Activated naive CD4-positive, alpha-beta T cell treated with anti-CD3 and anti-CD28 coated beads for 36 hours (primary cell): ENCODE data around the gene EIF4E1B. TPM values are rescaled to one million over a fixed set of nuclear protein-coding genes. Genes with fewer than 3 reads are reported as not detected.
"Not testable (repeated sequence)": the region's sequence is repeated elsewhere in the genome, so short reads cannot be mapped to it uniquely, and the experiment has no call there.

Source experiments
- CTCF ChIA-PET: fragments of 350-600 bp; sonication (Branson Sonifier 250); formaldehyde crosslinking; loops from one replicate; lab custom pipeline; 2021; ENCODE audit warnings: antibody characterized with exemption; lab: Charles Lee
- DNase-seq: peaks from one replicate; pipeline ENCODE4 v3.0.0-alpha.2; 2020
- H3K27ac Mint-ChIP-seq: one replicate; pipeline ENCODE4 v1.8.0; 2021; ENCODE audit warnings: mild to moderate bottlenecking, mixed read lengths
- H3K27me3 Mint-ChIP-seq: one replicate; pipeline ENCODE4 v1.8.0; 2021; ENCODE audit warnings: low read depth, mixed read lengths
- H3K36me3 Mint-ChIP-seq: one replicate; pipeline ENCODE4 v1.8.0; 2021; ENCODE audit warnings: low read depth, mixed read lengths
- H3K4me1 Mint-ChIP-seq: one replicate; pipeline ENCODE4 v1.8.0; 2021; ENCODE audit warnings: low read depth, mixed read lengths
- H3K4me3 Mint-ChIP-seq: one replicate; pipeline ENCODE4 v1.8.0; 2021; ENCODE audit warnings: mild to moderate bottlenecking, moderate library complexity, mixed read lengths
- H3K9me3 Mint-ChIP-seq: one replicate; pipeline ENCODE4 v1.8.0; 2021; ENCODE audit warnings: mixed read lengths
- intact Hi-C: fragments of 100-400 bp; cut with micrococcal nuclease; formaldehyde crosslinking; loops from one replicate; pipeline ENCODE4 v1.15.1; 2023
- total RNA-seq, 2 experiments: library from RNA; stranded (reverse); gene quantifications; one replicate each; pipeline ENCODE4 v1.2.3, GENCODE V29; 2021

The EIF4E1B gene
- total RNA-seq, 2 experiments from 2014 or later: not detected

- CTCF ChIA-PET: interaction anchor here (1.1 to 2.6 kb wide), 7 partner anchors 8 to 178 kb away, joined by 3 to 9 read pairs (median 5); partner anchors contain the start of genes CLTB and FAF2
- no peaks in the 10 kb centered on the region for H3K27me3 Mint-ChIP-seq
- DNase-seq: no peak
- H3K9me3 Mint-ChIP-seq: no peaks in the 10 kb centered on the region
- no peaks in the 10 kb centered on the region for H3K36me3 Mint-ChIP-seq
- peaks cover 9% of the 10 kb centered on the region for H3K4me1 Mint-ChIP-seq
- intact Hi-C loops: no loop called here
- no peak overlapping the region for H3K4me3 Mint-ChIP-seq
- H3K27ac Mint-ChIP-seq: no peak overlapping the region
Observed at GRCh38 chr5:176595386-176595943, 35.0 kb upstream of the EIF4E1B start.

GRCh38 chr5:176596069-176596644, 34.3 kb upstream of the EIF4E1B start:
- intact Hi-C loops: no loop called here
- no peak for DNase-seq
- H3K9me3 Mint-ChIP-seq: no peaks in the 10 kb centered on the region
- H3K27ac Mint-ChIP-seq: peak overlapping the region; percentile 9
- H3K4me1 Mint-ChIP-seq: peaks cover 9% of the 10 kb centered on the region
- H3K4me3 Mint-ChIP-seq: peak overlapping the region; percentile 53
- CTCF ChIA-PET: interaction anchor here (1.1 to 2.6 kb wide), 10 partner anchors 9 to 181 kb away, joined by 3 to 9 read pairs (median 5); partner anchors contain the start of genes CLTB and FAF2
- no peaks in the 10 kb centered on the region for H3K36me3 Mint-ChIP-seq
- no peaks in the 10 kb centered on the region for H3K27me3 Mint-ChIP-seq

GRCh38 chr5:176596689-176597416, 33.6 kb upstream of the EIF4E1B start:
- CTCF ChIA-PET: interaction anchor here (1.1 to 2.6 kb wide), 10 partner anchors 10 to 181 kb away, joined by 3 to 9 read pairs (median 4); partner anchors contain the start of genes CLTB, EIF4E1B, FAF2 and SNCB
- H3K4me3 Mint-ChIP-seq: peak overlapping the region; percentile 59
- H3K27me3 Mint-ChIP-seq: no peaks in the 10 kb centered on the region
- no peaks in the 10 kb centered on the region for H3K36me3 Mint-ChIP-seq
- intact Hi-C loops: loop anchor here (1.0 kb wide), 2 partner anchors 50 to 181 kb away; partner anchors contain the start of genes CLTB and TSPAN17
- H3K27ac Mint-ChIP-seq: no peak overlapping the region
- peaks cover 9% of the 10 kb centered on the region for H3K4me1 Mint-ChIP-seq
- DNase-seq: peak; percentile 70
- H3K9me3 Mint-ChIP-seq: no peaks in the 10 kb centered on the region

GRCh38 chr5:176597417-176598389, 32.8 kb upstream of the EIF4E1B start:
- no peak overlapping the region for H3K27ac Mint-ChIP-seq
- H3K4me1 Mint-ChIP-seq: peaks cover 9% of the 10 kb centered on the region
- H3K36me3 Mint-ChIP-seq: no peaks in the 10 kb centered on the region
- no peaks in the 10 kb centered on the region for H3K9me3 Mint-ChIP-seq
- no peaks in the 10 kb centered on the region for H3K27me3 Mint-ChIP-seq
- peak; percentile 30 for DNase-seq
- peak overlapping the region; percentile 26 for H3K4me3 Mint-ChIP-seq
- intact Hi-C loops: loop anchor here (1.0 kb wide), 2 partner anchors 50 to 181 kb away; partner anchors contain the start of genes CLTB and TSPAN17
- CTCF ChIA-PET: interaction anchor here (0.6 to 2.6 kb wide), 7 partner anchors 20 to 267 kb away, joined by 3 to 9 read pairs (median 4); partner anchors contain the start of genes CLTB, EIF4E1B and SNCB

- H3K36me3 Mint-ChIP-seq, intact Hi-C loops, H3K4me1 Mint-ChIP-seq, H3K27me3 Mint-ChIP-seq, DNase-seq, H3K9me3 Mint-ChIP-seq, H3K27ac Mint-ChIP-seq, H3K4me3 Mint-ChIP-seq: not testable (repeated sequence)
- CTCF ChIA-PET: interaction anchor here (0.9 to 1.7 kb wide), 2 partner anchors 26 to 704 kb away, joined by 3 read pairs; partner anchors contain the start of genes PRELID1 and RAB24
Observed at GRCh38 chr5:176599749-176600430, 30.6 kb upstream of the EIF4E1B start.

- intact Hi-C loops: no loop called here
- CTCF ChIA-PET: no interaction called here
- H3K36me3 Mint-ChIP-seq: no peaks in the 10 kb centered on the region
Observed at GRCh38 chr5:176601901-176602482, 28.5 kb upstream of the EIF4E1B start.

GRCh38 chr5:176603091-176603490, 27.4 kb upstream of the EIF4E1B start:
- intact Hi-C loops: no loop called here
- no peaks in the 10 kb centered on the region for H3K27me3 Mint-ChIP-seq
- CTCF ChIA-PET: no interaction called here
- no peaks in the 10 kb centered on the region for H3K9me3 Mint-ChIP-seq
- DNase-seq: no peak
- H3K27ac Mint-ChIP-seq: no peak overlapping the region
- H3K4me3 Mint-ChIP-seq: no peak overlapping the region
- peaks cover 3% of the 10 kb centered on the region for H3K4me1 Mint-ChIP-seq
- no peaks in the 10 kb centered on the region for H3K36me3 Mint-ChIP-seq

More at GRCh38 chr5:176601901-176602482, 28.5 kb upstream of the EIF4E1B start:
- Mint-ChIP-seq H3K9me3 (no peaks in the 10 kb centered on the region), H3K4me1 (peaks cover 3% of the 10 kb centered on the region), H3K4me3 (no peak overlapping the region), H3K27me3 (no peaks in the 10 kb centered on the region), H3K27ac (no peak overlapping the region)
- no peak for DNase-seq

- peaks cover 7% of the 10 kb centered on the region for H3K4me1 Mint-ChIP-seq
- intact Hi-C loops: no loop called here
- no peaks in the 10 kb centered on the region for H3K36me3 Mint-ChIP-seq
Observed at GRCh38 chr5:176606032-176606431, 24.4 kb upstream of the EIF4E1B start.

GRCh38 chr5:176606875-176607274, 23.6 kb upstream of the EIF4E1B start:
- Mint-ChIP-seq H3K27ac (no peak overlapping the region), H3K4me1 (peaks cover 7% of the 10 kb centered on the region), H3K36me3 (no peaks in the 10 kb centered on the region), H3K9me3 (no peaks in the 10 kb centered on the region), H3K27me3 (peaks cover 17% of the 10 kb centered on the region), H3K4me3 (no peak overlapping the region)
- intact Hi-C loops: no loop called here
- no peak for DNase-seq
- CTCF ChIA-PET: interaction anchor here (1.1 to 1.6 kb wide), 2 partner anchors 33 to 64 kb away, joined by 3 to 6 read pairs; no protein-coding TSS in a partner anchor

More at GRCh38 chr5:176606032-176606431, 24.4 kb upstream of the EIF4E1B start:
- peaks cover 11% of the 10 kb centered on the region for H3K27me3 Mint-ChIP-seq
- DNase-seq: no peak
- no peaks in the 10 kb centered on the region for H3K9me3 Mint-ChIP-seq
- no peak overlapping the region for H3K4me3 Mint-ChIP-seq
- H3K27ac Mint-ChIP-seq: no peak overlapping the region
- CTCF ChIA-PET: interaction anchor here (0.8 to 1.1 kb wide), 2 partner anchors 33 to 64 kb away, joined by 3 read pairs; no protein-coding TSS in a partner anchor

GRCh38 chr5:176608142-176608705, 22.3 kb upstream of the EIF4E1B start:
- CTCF ChIA-PET: interaction anchor here (1.6 to 1.7 kb wide), 2 partner anchors 12 to 35 kb away, joined by 6 read pairs; no protein-coding TSS in a partner anchor
- no peak for DNase-seq
- peak overlapping the region; percentile 89 for H3K4me3 Mint-ChIP-seq
- peaks cover 7% of the 10 kb centered on the region for H3K4me1 Mint-ChIP-seq
- peaks cover 24% of the 10 kb centered on the region for H3K27me3 Mint-ChIP-seq
- intact Hi-C loops: no loop called here
- H3K9me3 Mint-ChIP-seq: no peaks in the 10 kb centered on the region
- no peaks in the 10 kb centered on the region for H3K36me3 Mint-ChIP-seq
- H3K27ac Mint-ChIP-seq: no peak overlapping the region
